HG03103 (cell line): ENCODE data around the gene ATRX.
"Not testable (repeated sequence)": the region's sequence is repeated elsewhere in the genome, so short reads cannot be mapped to it uniquely, and the experiment has no call there.

ENCODE experiments used
- ATAC-seq: cut with Tn5 transposase; IDR thresholded peaks from one replicate; pipeline ENCODE4 v1.9.1; 2021; ENCODE audit warnings: low read depth; ENCODE audit not compliant: unreplicated experiment

Gene ATRX

DNA sequence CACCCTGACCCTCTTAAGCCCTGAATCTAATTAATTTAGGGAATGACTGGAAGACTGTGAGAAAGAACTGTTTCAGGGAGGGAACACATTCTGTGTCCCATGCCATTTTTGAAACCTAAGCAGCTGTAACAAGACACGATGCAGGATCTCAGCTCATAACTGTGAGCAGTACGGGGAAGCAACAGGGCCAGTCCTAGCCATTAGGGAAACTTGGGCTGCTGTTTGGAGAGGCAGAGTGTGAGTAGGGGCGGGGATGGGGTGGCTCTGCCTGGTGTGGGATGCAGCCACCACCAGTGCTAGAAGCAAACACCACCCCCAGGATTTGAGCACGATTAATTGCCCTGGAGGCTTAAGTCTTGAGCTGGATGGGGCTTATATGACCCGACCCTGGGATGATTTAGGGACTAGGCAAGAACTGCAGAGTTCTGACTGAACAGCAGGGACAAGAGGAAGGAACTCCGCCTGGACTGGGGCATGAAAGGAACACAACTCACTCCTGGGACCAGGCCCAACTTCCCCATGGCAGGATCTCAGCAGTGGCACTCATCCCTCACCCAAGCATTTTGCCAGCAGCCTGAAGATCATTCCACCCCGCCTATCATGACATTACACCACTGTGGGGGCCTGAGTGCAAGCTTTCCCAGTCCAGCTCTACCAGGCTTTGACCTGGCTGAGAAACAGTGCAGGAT, 43.1 kb downstream of the ATRX start:
- no peak for ATAC-seq

DNA sequence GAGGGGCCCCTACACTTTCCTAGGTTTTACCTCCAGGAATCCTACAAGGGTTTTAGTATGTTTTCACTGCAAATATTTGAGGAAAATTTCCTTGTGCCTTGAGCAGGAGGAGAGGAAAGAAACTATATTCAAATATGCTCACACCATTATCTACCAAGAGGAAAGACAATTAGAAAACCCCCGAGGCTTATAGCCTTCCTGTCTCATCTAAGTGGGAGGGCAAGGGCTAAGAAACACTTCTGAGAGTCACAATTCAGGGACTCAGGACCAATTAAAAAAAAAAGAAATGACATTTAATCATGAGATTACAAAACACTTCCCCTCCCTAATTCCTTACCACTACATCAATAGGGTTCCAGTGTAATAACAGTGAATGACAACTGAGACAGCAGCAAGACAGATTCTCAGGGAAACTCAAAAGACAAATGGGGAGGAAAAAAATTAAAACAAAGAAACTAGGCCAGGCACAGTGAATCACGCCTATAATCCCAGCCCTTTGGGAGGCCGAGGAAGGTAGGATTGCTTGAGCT, 45.6 kb downstream of the ATRX start:
- no peak for ATAC-seq

- no peak for ATAC-seq
Measured at GRCh38 chrX:77733342-77733741, 52.7 kb downstream of the ATRX start.

DNA sequence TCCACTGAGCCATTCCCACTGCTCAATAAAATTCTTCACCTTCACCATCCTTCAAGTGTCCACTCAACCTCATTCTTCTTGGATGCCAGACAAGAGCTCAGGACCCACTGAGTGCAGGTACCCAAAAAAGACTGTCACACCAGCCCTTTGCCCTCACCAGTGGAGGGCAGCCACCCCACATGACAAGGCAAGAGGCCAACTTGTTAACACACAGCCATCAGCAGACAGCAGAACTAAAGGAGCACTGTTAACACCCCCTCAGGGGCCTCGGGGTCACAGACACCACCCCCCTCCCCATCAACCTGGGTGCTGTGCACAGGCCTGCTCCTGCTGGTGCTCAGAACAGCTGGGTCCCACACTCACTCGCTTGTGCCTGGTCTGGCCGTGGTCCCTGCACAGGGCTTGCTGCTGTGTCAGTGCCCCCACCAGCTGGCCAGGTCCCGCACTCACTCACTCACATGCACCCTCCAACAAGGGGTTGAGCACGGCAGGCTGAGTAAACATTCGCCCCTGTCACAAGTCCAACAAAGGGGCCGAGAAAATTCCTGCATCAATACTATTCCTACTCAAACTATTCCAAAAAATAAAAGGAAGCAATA, 54.1 kb downstream of the ATRX start:
- no peak for ATAC-seq

- ATAC-seq = not testable (repeated sequence)
Measured at GRCh38 chrX:77726095-77726494, 59.9 kb downstream of the ATRX start.

DNA sequence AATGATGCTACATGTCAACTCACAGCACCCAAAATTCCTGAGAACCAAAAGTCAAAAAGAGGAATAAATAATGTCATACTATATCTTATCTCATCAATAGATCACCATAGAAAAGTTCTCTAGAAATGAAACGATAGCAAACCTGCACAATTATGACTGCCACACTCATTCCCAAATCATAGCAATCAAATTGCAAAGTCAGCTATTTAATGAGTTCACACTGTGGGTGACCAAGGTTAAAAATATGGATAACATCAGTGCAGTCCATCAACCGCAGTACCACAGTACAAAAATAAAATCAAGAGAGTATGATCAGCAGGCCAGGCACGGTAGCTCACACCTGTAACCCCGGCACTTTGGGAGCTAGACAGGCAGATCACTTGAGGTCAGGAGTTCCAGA, 62.3 kb downstream of the ATRX start:
- ATAC-seq = no peak

DNA sequence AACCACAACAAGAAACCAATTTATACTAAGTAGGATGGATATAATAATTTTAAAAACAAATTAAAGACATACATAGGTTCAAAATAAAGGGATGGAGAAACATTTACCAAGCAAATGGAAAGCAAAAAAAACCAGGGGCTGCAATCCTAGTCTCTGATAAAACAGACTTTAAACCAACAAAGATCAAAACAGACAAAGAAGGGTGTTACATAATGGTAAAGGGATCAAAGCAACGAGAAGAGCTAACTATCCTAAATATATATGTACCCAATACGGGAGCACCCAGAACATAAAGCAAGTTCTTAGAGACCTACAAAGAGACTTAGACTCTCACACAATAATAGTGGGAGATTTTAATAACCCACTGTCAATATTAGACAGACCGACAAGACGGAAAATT, 66.6 kb downstream of the ATRX start:
- ATAC-seq = no peak

DNA sequence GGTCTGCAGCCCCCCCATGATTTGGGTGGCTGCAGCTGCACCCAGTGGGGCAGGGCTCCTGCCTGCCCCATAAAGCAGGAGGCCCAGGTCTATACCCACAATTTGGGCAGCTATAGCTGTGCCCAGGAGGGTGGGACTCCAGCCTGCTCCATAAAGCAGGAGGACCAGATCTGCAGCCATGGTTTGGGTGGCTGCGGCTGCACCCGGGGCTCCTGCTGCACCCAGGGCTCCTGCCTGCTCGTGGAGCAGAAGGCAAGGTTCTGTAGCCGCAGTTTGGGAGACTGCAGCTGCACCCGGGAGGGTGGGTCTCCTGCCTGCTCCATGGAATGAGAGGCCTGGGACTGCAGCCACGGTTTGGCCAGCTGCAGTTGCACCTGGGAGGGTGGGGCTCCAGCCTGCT, 81.1 kb downstream of the ATRX start:
- no peak for ATAC-seq

GRCh38 chrX:77698242-77698641, 87.8 kb downstream of the ATRX start:
- no peak for ATAC-seq

DNA sequence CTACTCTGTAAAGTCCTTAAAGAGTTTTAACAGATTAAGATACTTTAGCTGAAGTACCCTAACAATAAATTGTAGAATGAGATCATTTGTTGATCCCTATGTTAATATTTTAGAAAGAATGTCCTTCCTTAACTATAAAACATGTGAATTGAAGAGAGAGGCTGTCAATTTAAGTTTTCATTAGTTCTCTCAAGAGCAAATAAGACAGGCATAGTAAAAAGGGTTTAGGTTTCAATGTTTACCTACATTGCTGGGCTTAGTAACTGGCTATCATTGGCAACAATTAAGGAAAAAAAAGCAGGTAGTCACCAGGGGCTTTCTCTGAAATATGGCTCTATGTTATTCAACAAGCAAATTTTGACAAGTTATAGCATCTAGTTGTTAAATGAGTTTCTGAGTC, 91.5 kb downstream of the ATRX start:
- no peak for ATAC-seq

DNA sequence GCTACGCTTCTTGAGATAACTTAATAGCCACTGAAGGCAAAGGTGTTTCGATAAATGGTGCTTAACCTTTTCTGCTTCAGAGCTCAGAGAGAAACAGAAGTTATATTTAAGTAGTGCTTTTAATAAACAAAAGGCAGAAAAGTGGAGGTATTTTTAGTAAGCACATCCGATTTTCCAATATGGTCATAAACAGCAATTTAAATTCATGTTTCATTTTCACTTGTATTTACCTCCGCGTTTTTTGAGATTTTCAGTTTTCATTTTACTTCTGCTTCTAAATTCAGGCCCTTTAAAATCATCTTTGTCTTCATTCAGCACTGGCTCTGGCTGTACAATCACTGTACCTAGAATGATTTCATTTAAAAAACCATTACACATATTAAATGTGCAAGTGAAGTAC, 92.4 kb downstream of the ATRX start:
- ATAC-seq = peak; percentile 42

DNA sequence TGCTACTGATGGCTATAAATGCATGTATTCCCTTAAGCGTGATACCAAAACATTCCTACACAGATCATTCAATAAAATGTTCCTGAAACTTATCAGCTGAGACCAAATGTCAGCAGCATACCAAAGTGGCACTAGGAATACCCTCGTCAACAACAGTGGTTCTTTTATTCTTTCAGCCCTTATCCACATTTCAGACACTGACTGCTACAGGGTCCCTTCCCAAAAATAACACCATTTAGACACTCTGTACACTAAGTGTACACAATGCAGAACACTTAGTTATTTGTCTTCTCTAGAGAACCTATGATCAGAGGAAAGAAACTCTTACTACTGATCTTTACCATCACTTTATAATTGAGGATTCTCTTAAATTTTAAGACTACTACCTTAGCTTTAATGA, 94.1 kb downstream of the ATRX start:
- no peak for ATAC-seq

DNA sequence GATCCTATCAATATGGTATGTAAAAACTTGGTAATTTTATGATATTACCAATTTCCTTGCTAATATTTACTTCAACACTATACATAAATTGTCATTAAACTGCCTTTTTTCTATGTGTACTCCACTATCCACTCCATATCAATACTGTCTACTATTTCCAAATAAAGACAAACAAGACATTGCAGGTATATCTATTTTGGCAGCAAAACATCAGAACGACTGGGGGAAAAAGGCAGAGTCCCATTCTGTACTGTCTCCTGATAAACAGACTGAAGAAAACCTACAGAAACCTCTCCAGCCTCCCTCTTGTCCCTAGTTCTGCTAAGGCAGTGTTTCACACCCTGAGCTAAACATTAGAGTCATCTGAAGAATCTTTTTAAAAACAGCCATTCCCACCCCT, 96.6 kb downstream of the ATRX start:
- ATAC-seq = no peak

- not testable (repeated sequence) for ATAC-seq
Measured at GRCh38 chrX:77685683-77686082, 100.3 kb downstream of the ATRX start.

GRCh38 chrX:77679144-77679543, 106.9 kb downstream of the ATRX start:
- no peak for ATAC-seq

DNA sequence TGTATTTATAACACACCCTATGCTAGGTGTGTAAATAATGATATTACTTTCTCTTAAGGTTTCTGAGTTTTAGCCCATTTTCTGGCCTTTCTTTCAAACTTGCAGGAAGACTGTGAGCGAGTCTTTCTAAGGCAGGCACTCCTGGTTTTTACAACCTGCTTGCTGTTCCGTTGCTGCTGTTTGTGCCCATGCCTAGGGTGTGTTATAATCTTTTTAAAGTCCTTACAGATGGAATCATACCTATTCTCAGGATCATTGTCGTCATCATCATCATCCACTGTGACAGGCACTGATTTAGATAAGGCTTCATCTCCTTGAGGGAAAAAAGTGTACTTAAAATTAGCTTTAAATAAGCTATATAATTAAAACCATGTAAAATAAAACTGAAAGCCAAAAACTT, 110.0 kb downstream of the ATRX start:
- ATAC-seq = no peak

- ATAC-seq = no peak
Measured at GRCh38 chrX:77668391-77669237, 117.4 kb downstream of the ATRX start.

DNA sequence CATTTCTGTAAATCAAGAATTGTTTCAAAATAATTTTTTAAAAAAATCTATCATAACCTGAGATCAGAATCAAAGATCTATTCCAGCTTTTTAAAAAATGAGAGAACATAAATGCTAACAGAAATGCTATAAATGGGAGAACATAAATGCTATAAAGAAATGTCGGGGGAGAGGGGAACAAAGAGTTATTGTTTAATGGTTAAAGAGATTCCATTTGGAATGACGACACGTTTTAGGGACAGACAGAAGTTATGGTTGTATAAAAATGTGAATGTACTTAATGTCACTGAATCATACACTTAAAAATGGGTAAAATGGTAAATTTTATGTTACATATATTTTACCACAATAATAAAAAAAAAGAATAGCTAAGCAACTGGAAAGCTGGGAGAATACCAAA, 127.1 kb downstream of the ATRX start:
- no peak for ATAC-seq

DNA sequence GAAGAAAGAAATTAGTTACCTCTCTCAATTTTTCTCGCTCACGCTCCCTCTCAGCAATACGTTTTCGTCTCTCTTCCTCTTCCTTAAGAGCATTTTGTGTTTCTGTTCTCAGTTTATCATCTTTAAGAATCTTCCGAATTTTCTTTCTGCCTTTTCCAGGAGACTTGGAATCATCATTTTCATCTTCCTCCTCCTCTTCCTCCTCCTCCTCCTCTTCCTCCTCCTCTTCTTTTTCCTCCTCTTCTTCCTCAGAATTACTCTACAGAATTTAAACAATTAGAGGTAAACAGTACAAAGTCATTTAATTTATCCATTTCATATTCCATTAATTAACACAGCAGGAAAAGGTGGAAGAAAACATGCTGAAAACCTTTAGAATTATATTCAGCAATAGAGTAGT, 133.9 kb downstream of the ATRX start:
- ATAC-seq = no peak

GRCh38 chrX:77640702-77641101, 145.3 kb downstream of the ATRX start:
- peak; percentile 67 for ATAC-seq

- no peak for ATAC-seq
Measured at GRCh38 chrX:77639820-77640219, 146.2 kb downstream of the ATRX start.
